Measurements from ENCODE around the gene AP3B1.

Gene AP3B1

GRCh38 chr5:78317515-78317914, 23.0 kb upstream of the AP3B1 start:
- H3K27ac ChIP-seq, result no peak overlapping the region
- TF ChIP-seq CTCF (IDR thresholded peaks at IDR 0.05) (no peak), ZFX (IDR thresholded peaks at IDR 0.05; ENCODE audit: borderline replicate concordance) (no peak)

GRCh38 chr5:78308703-78309102, 14.2 kb upstream of the AP3B1 start:
- H3K27ac ChIP-seq, result no peak overlapping the region
- TF ChIP-seq CTCF (IDR thresholded peaks at IDR 0.05), result no peak
- no peak for TF ChIP-seq ZFX (IDR thresholded peaks at IDR 0.05; ENCODE audit: borderline replicate concordance)

GRCh38 chr5:78300464-78301045, 6.1 kb upstream of the AP3B1 start:
- no peak overlapping the region for H3K27ac ChIP-seq
- TF ChIP-seq ZFX (IDR thresholded peaks at IDR 0.05; ENCODE audit: borderline replicate concordance), result no peak
- TF ChIP-seq CTCF (IDR thresholded peaks at IDR 0.05), result peak; percentile 44

- peak; percentile 73 for TF ChIP-seq CTCF (IDR thresholded peaks at IDR 0.05)
- no peak for TF ChIP-seq ZFX (IDR thresholded peaks at IDR 0.05; ENCODE audit: borderline replicate concordance)
- H3K27ac ChIP-seq, result peak overlapping the region; percentile 92
Observed at GRCh38 chr5:78295035-78295961, 800 bp upstream of the AP3B1 start.

GRCh38 chr5:78293851-78294247, 649 bp downstream of the AP3B1 start:
- TF ChIP-seq ZFX (IDR thresholded peaks at IDR 0.05; ENCODE audit: borderline replicate concordance), result no peak
- TF ChIP-seq CTCF (IDR thresholded peaks at IDR 0.05), result no peak
- H3K27ac ChIP-seq, result peak overlapping the region; percentile 92

- no peak for TF ChIP-seq CTCF (IDR thresholded peaks at IDR 0.05)
- no peak for TF ChIP-seq ZFX (IDR thresholded peaks at IDR 0.05; ENCODE audit: borderline replicate concordance)
- no peak overlapping the region for H3K27ac ChIP-seq
Observed at GRCh38 chr5:78291687-78292086, 2.8 kb downstream of the AP3B1 start.

GRCh38 chr5:78289911-78290310, 4.6 kb downstream of the AP3B1 start:
- H3K27ac ChIP-seq, result no peak overlapping the region
- TF ChIP-seq CTCF (IDR thresholded peaks at IDR 0.05) (no peak), ZFX (IDR thresholded peaks at IDR 0.05; ENCODE audit: borderline replicate concordance) (no peak)

All from 22Rv1 (cell line).